HepG2 (cell line): Measurements from ENCODE around the gene FGF14. TPM values are rescaled to one million over a fixed set of nuclear protein-coding genes. Genes with fewer than 3 reads are reported as not detected.

Experiments
- ATAC-seq: fragments of 200-7000 bp; cut with Tn5 transposase; 3 replicates; pipeline ENCODE4 v1.9.1; 2020; ENCODE audit warnings: mild to moderate bottlenecking, moderate library complexity
- BruUV-seq: library from RNA; stranded (reverse); fragments of 400-500 nt; replicated peaks from 2 replicates; lab custom pipeline; 2021; lab: Mats Ljungman, UMichigan
- CTCF ChIA-PET: fragments of 300-600 bp; formaldehyde crosslinking; extraction: SDS; loops from one replicate; lab custom pipeline; 2021; ENCODE audit warnings: low total read pairs, inconsistent platforms, low intra/inter-chr PET ratio; lab: Yijun Ruan, JAX
- POLR2A ChIA-PET: fragments of 350-600 bp; sonication (Branson Sonifier 250); formaldehyde crosslinking; loops from one replicate; lab custom pipeline; 2020; ENCODE audit warnings: antibody characterized with exemption, inconsistent platforms; lab: Yijun Ruan, JAX
- DNase-seq: peaks from one replicate; pipeline ENCODE4 v3.0.0-alpha.2; 2015; ENCODE audit warnings: low spot score
- FAIRE-seq: peaks from 3 replicates; lab custom pipeline; 2011; peaks lifted over from hg19 to GRCh38; lab: Jason Lieb, UNC
- H2AFZ ChIP-seq: one replicate; pipeline ENCODE4 v1.6.1; 2011; ENCODE audit warnings: low read length, inconsistent platforms
- H3K27ac ChIP-seq: fragments of 300-600 bp; 3 replicates; pipeline ENCODE4 v1.8.0; 2011; ENCODE audit warnings: mixed run types, mild to moderate bottlenecking, mixed read lengths, low read length, inconsistent platforms; ENCODE audit not compliant: insufficient read depth; ENCODE audit errors: extremely low read length
- H3K27me3 ChIP-seq, 2 experiments: fragments of 200-600 bp in 1 of 2; 2 replicates in 1 of 2; 3 replicates in 1 of 2; pipeline versions ENCODE4 v1.6.0 to v1.8.0; 2011; ENCODE audit warnings: low read length in 2 of 2, mild to moderate bottlenecking in 2 of 2, moderate library complexity in 2 of 2, inconsistent platforms in 1 of 2; ENCODE audit not compliant: insufficient read depth in 2 of 2, control insufficient read depth in 1 of 2
- H3K36me3 ChIP-seq, 2 experiments: fragments of 200-600 bp in 1 of 2; replicated peaks in 1 of 2; 2 replicates in 1 of 2; 3 replicates in 1 of 2; pipeline versions ENCODE4 v1.5.1 to v1.8.0; 2011; ENCODE audit warnings: low read length in 2 of 2, inconsistent platforms in 1 of 2; ENCODE audit not compliant: insufficient read depth in 2 of 2, control insufficient read depth in 1 of 2
- H3K4me1 ChIP-seq: 2 replicates; pipeline ENCODE4 v1.5.1; 2012; ENCODE audit warnings: low read length, inconsistent platforms; ENCODE audit not compliant: insufficient read depth
- H3K4me2 ChIP-seq: 2 replicates; pipeline ENCODE4 v1.6.0; 2011; ENCODE audit warnings: low read depth, low read length, inconsistent platforms
- H3K4me3 ChIP-seq, 3 experiments: fragments of 200-600 bp in 1 of 3; sonication (generic), shearing (Covaris generic) in 1 of 3; replicated peaks in 1 of 3; 2 replicates each; pipeline ENCODE4 v1.5.1; 2011 to 2016; ENCODE audit warnings: low read length in 3 of 3, inconsistent platforms in 2 of 3, low read depth in 2 of 3, mild to moderate bottlenecking in 2 of 3, control low read depth in 1 of 3, mixed read lengths in 1 of 3; ENCODE audit not compliant: insufficient read depth in 1 of 3
- H3K79me2 ChIP-seq: one replicate; pipeline ENCODE4 v1.6.1; 2011; ENCODE audit warnings: low read length, inconsistent platforms; ENCODE audit not compliant: insufficient read depth
- H3K9ac ChIP-seq: 2 replicates; pipeline ENCODE4 v1.6.0; 2011; ENCODE audit warnings: mild to moderate bottlenecking, low read depth, low read length, inconsistent platforms; ENCODE audit not compliant: insufficient read depth
- H3K9me3 ChIP-seq: 2 replicates; pipeline ENCODE4 v1.5.1; 2012; ENCODE audit warnings: mild to moderate bottlenecking, low read length
- H4K20me1 ChIP-seq: 2 replicates; pipeline ENCODE4 v1.6.0; 2011; ENCODE audit warnings: inconsistent platforms, mild to moderate bottlenecking, low read length, moderate library complexity; ENCODE audit not compliant: insufficient read depth
- ARID3A ChIP-seq: IDR thresholded peaks from 2 replicates; pipeline ENCODE4 v1.6.1; 2012; ENCODE audit warnings: low read depth, low read length, improper control_type of control experiment
- BCL6 ChIP-seq: IDR thresholded peaks from 2 replicates; pipeline ENCODE4 v1.6.1; 2016; ENCODE audit warnings: missing genetic modification reagents, missing compliant biosample characterization
- CREB3 ChIP-seq: sonication (generic); formaldehyde crosslinking; IDR thresholded peaks from 2 replicates; pipeline ENCODE4 v1.5.0; 2020; ENCODE audit warnings: missing genetic modification reagents
- EEA1 ChIP-seq: sonication (generic); formaldehyde crosslinking; IDR thresholded peaks from 2 replicates; pipeline ENCODE4 v1.5.1; 2020; ENCODE audit warnings: mild to moderate bottlenecking, missing genetic modification reagents, borderline replicate concordance
- FOXO1 ChIP-seq: sonication (generic); formaldehyde crosslinking; IDR thresholded peaks from 2 replicates; pipeline ENCODE4 v1.4.0; 2020; ENCODE audit warnings: missing genetic modification reagents
- FOXP4 ChIP-seq: sonication (generic); formaldehyde crosslinking; IDR thresholded peaks from 2 replicates; pipeline ENCODE4 v1.4.0; 2020; ENCODE audit warnings: missing genetic modification reagents
- ISL2 ChIP-seq: sonication (generic); formaldehyde crosslinking; IDR thresholded peaks from 2 replicates; pipeline ENCODE4 v1.5.0; 2020; ENCODE audit warnings: missing genetic modification reagents
- KAT8 ChIP-seq: IDR thresholded peaks from 2 replicates; pipeline ENCODE4 v1.6.1; 2016; ENCODE audit warnings: missing genetic modification reagents, missing compliant biosample characterization
- NR2F6 ChIP-seq, 2 experiments: IDR thresholded peaks; 2 replicates each; pipeline ENCODE4 v1.6.1; 2016; ENCODE audit warnings: antibody characterized with exemption in 1 of 2, mild to moderate bottlenecking in 1 of 2
- SIX1 ChIP-seq: sonication (generic); formaldehyde crosslinking; IDR thresholded peaks from 2 replicates; pipeline ENCODE4 v1.4.0; 2020; ENCODE audit warnings: missing genetic modification reagents, borderline replicate concordance
- SOX5 ChIP-seq: IDR thresholded peaks from 2 replicates; pipeline ENCODE4 v1.6.1; 2016; ENCODE audit warnings: borderline replicate concordance
- THAP11 ChIP-seq: IDR thresholded peaks from 2 replicates; pipeline ENCODE4 v1.6.1; 2016; ENCODE audit warnings: missing biosample characterization, missing genetic modification reagents
- ZBTB25 ChIP-seq: IDR thresholded peaks from 2 replicates; pipeline ENCODE4 v1.6.1; 2018; ENCODE audit warnings: missing genetic modification reagents
- ZBTB7A ChIP-seq: sonication (generic); formaldehyde crosslinking; IDR thresholded peaks from 2 replicates; pipeline ENCODE4 v1.8.0; 2022; ENCODE audit warnings: mild to moderate bottlenecking, missing genetic modification reagents
- ZNF33B ChIP-seq: sonication (generic); formaldehyde crosslinking; IDR thresholded peaks from 2 replicates; pipeline ENCODE4 v1.5.1; 2020; ENCODE audit warnings: mild to moderate bottlenecking, missing genetic modification reagents
- WGBS: methylation state at CpG from one replicate; pipeline ENCODE4 v1.1.6; 2017; ENCODE audit warnings: low lambda C conversion rate; 5-methylcytosine and 5-hydroxymethylcytosine counted together
- in situ Hi-C: cut with HindIII; loops from 2 replicates; pipeline ENCODE4 v1.10.0; 2017; ENCODE audit warnings: low pct_unique_long_range_greater_than_20kb; ENCODE audit not compliant: extremely low pct_ligation_motif_present
- intact Hi-C: fragments of 100-400 bp; cut with micrococcal nuclease; formaldehyde crosslinking; loops from one replicate; pipeline ENCODE4 v1.10.0; 2022; ENCODE audit not compliant: unreplicated experiment
- polyA plus RNA-seq, 8 experiments: library from polyadenylated mRNA; depleted of rRNA in 3 of 8; stranded (reverse) in 7 of 8; unstranded in 1 of 8; fragments of >200 nt; fragmentation: Illumina TruSeq in 4 of 8; extraction: Trizol in 4 of 8; gene quantifications; 2 replicates each; pipeline versions ENCODE4 v1.2.1 to v1.2.3, GENCODE V29; 2011 to 2016; ENCODE audit warnings: low read depth in 4 of 8, missing spikeins in 1 of 8, mixed read lengths in 1 of 8; ENCODE audit not compliant: insufficient read depth in 1 of 8
- total RNA-seq, 5 experiments: library from RNA; depleted of rRNA; stranded (reverse); fragments of >200 nt; fragmentation: Illumina TruSeq; extraction: Trizol; gene quantifications; 2 replicates each; pipeline ENCODE4 v1.2.3, GENCODE V29; 2016; ENCODE audit warnings: low read depth in 1 of 5

FGF14 gene
- total and polyA plus RNA-seq, 2 of the 13 experiments (the other 11 are each of a cell fraction or from before 2014, with no cell fraction given), result not detected

GRCh38 chr13:101709952-101710351 lies 691.9 kb downstream of the FGF14 start:
- DNase-seq (peak; percentile 45), ATAC-seq (peak; percentile 95)
- in situ Hi-C loops, result no loop called here
- TF ChIP-seq BCL6 (CRISPR knock-in tag) (peak; percentile 76), ZBTB25 (peak; percentile 52; the same call in 1 of the 2 replicates), THAP11 (CRISPR knock-in tag) (peak; percentile 55; the same call in 1 of the 2 replicates), EEA1 (no peak), ZBTB7A (CRISPR knock-in tag) (no peak), KAT8 (0 out of 2 replicates have a peak, but pooled peaks have one; percentile 23), ISL2 (CRISPR knock-in tag) (0 out of 2 replicates have a peak, but pooled peaks have one; percentile 26), FOXP4 (peak; percentile 84; the same call in 1 of the 2 replicates), ZNF33B (CRISPR knock-in tag) (no peak), NR2F6 (IDR thresholded peaks at IDR 0.05) (peak; percentile 41; the same call in 1 of the 2 replicates), NR2F6 (CRISPR knock-in tag; IDR thresholded peaks at IDR 0.05) (no peak), CREB3 (CRISPR knock-in tag) (no peak), ARID3A (0 out of 2 replicates have a peak, but pooled peaks have one; percentile 14), FOXO1 (CRISPR knock-in tag) (peak; percentile 32; the same call in 1 of the 2 replicates), SIX1 (no peak), SOX5 (CRISPR knock-in tag) (peak; percentile 88)

More at GRCh38 chr13:101709952-101710351, 691.9 kb downstream of the FGF14 start:
- Histone ChIP-seq H3K27me3 (no peaks in the 10 kb centered on the region), H3K4me2 (no peak overlapping the region), H3K4me1 (peaks cover 11% of the 10 kb centered on the region), H3K9me3 (no peaks in the 10 kb centered on the region), H2AFZ (no peak overlapping the region), H3K79me2 (no peaks in the 10 kb centered on the region), H4K20me1 (no peaks in the 10 kb centered on the region), H3K27ac (no peak overlapping the region), H3K36me3 (no peaks in the 10 kb centered on the region), H3K9ac (no peak overlapping the region), H3K4me3 (no peak overlapping the region)
- intact Hi-C loops, result no loop called here
- no TSS peak for BruUV-seq
- 0% methylated on average over 6 of the region's 6 CpGs for WGBS
- no peak for FAIRE-seq
- ChIA-PET POLR2A (interaction anchor here (1.1 kb wide), 1 partner anchor 133 kb away, joined by 3 read pairs; no protein-coding TSS in a partner anchor), CTCF (no interaction called here)
